H1 (cell line): ENCODE results near the gene HLF. TPM values are rescaled to one million over a fixed set of nuclear protein-coding genes. Genes with fewer than 3 reads are reported as not detected.

Source experiments
- polyA plus RNA-seq, 7 experiments: library from polyadenylated mRNA; depleted of rRNA in 3 of 7; stranded (reverse) in 5 of 7; unstranded in 2 of 7; fragments of >200 nt in 5 of 7; fragments of 200-250 nt in 2 of 7; gene quantifications; 1 replicate in 5 of 7; 2 replicates in 1 of 7; 4 replicates in 1 of 7; pipeline versions ENCODE4 v1.2.1 to v1.2.3, GENCODE V29; 2011 to 2013; ENCODE audit warnings: missing spikeins in 2 of 7, mixed read lengths in 2 of 7
- total RNA-seq: library from RNA; stranded (reverse); fragmentation: NEBNext Ultra II Directional; extraction: Animal tissue kit (Norgen Biotek cat#: 25700); gene quantifications from 2 replicates; pipeline ENCODE4 v1.2.1, GENCODE V29; 2021
- TF ChIP-seq, protein P1 (sequence below): fragments of 300-600 bp; sonication (generic); IDR thresholded peaks from 2 replicates; pipeline ENCODE4 v1.7.1; 2012; ENCODE audit warnings: low read length, moderate library complexity, mild to moderate bottlenecking, inconsistent platforms; ENCODE audit not compliant: insufficient replicate concordance

The HLF gene
- total and polyA plus RNA-seq, 2 of the 8 experiments (the other 6 are each of a cell fraction or from before 2014, with no cell fraction given), result 0.39 to 0.60 TPM

DNA sequence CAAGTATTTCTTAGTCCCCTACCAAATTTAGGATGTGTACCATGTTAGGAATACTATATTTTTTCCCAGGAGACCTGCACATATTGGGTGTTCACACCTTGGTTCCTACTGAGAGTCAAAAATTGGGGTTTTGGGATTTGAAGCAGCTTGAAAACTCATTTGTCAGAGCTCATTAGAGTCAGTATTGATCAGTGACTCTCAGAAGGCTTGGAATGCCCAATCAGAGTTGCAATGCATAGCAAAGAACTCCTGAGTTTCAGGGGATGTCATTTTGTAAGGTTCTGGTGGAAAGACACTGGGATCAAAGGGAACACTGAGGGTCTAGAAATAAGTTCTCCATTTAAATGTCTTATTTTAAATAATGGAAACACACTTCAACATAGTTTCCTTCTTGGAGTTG is 5.1 kb downstream of the HLF start (continued):
- TF ChIP-seq, protein P1, sequence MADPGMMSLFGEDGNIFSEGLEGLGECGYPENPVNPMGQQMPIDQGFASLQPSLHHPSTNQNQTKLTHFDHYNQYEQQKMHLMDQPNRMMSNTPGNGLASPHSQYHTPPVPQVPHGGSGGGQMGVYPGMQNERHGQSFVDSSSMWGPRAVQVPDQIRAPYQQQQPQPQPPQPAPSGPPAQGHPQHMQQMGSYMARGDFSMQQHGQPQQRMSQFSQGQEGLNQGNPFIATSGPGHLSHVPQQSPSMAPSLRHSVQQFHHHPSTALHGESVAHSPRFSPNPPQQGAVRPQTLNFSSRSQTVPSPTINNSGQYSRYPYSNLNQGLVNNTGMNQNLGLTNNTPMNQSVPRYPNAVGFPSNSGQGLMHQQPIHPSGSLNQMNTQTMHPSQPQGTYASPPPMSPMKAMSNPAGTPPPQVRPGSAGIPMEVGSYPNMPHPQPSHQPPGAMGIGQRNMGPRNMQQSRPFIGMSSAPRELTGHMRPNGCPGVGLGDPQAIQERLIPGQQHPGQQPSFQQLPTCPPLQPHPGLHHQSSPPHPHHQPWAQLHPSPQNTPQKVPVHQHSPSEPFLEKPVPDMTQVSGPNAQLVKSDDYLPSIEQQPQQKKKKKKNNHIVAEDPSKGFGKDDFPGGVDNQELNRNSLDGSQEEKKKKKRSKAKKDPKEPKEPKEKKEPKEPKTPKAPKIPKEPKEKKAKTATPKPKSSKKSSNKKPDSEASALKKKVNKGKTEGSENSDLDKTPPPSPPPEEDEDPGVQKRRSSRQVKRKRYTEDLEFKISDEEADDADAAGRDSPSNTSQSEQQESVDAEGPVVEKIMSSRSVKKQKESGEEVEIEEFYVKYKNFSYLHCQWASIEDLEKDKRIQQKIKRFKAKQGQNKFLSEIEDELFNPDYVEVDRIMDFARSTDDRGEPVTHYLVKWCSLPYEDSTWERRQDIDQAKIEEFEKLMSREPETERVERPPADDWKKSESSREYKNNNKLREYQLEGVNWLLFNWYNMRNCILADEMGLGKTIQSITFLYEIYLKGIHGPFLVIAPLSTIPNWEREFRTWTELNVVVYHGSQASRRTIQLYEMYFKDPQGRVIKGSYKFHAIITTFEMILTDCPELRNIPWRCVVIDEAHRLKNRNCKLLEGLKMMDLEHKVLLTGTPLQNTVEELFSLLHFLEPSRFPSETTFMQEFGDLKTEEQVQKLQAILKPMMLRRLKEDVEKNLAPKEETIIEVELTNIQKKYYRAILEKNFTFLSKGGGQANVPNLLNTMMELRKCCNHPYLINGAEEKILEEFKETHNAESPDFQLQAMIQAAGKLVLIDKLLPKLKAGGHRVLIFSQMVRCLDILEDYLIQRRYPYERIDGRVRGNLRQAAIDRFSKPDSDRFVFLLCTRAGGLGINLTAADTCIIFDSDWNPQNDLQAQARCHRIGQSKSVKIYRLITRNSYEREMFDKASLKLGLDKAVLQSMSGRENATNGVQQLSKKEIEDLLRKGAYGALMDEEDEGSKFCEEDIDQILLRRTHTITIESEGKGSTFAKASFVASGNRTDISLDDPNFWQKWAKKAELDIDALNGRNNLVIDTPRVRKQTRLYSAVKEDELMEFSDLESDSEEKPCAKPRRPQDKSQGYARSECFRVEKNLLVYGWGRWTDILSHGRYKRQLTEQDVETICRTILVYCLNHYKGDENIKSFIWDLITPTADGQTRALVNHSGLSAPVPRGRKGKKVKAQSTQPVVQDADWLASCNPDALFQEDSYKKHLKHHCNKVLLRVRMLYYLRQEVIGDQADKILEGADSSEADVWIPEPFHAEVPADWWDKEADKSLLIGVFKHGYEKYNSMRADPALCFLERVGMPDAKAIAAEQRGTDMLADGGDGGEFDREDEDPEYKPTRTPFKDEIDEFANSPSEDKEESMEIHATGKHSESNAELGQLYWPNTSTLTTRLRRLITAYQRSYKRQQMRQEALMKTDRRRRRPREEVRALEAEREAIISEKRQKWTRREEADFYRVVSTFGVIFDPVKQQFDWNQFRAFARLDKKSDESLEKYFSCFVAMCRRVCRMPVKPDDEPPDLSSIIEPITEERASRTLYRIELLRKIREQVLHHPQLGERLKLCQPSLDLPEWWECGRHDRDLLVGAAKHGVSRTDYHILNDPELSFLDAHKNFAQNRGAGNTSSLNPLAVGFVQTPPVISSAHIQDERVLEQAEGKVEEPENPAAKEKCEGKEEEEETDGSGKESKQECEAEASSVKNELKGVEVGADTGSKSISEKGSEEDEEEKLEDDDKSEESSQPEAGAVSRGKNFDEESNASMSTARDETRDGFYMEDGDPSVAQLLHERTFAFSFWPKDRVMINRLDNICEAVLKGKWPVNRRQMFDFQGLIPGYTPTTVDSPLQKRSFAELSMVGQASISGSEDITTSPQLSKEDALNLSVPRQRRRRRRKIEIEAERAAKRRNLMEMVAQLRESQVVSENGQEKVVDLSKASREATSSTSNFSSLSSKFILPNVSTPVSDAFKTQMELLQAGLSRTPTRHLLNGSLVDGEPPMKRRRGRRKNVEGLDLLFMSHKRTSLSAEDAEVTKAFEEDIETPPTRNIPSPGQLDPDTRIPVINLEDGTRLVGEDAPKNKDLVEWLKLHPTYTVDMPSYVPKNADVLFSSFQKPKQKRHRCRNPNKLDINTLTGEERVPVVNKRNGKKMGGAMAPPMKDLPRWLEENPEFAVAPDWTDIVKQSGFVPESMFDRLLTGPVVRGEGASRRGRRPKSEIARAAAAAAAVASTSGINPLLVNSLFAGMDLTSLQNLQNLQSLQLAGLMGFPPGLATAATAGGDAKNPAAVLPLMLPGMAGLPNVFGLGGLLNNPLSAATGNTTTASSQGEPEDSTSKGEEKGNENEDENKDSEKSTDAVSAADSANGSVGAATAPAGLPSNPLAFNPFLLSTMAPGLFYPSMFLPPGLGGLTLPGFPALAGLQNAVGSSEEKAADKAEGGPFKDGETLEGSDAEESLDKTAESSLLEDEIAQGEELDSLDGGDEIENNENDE, result no peak
